H1 (cell line): ENCODE measurements around the gene HERC3. TPM values are rescaled to one million over a fixed set of nuclear protein-coding genes. Genes with fewer than 3 reads are reported as not detected.

Experiments used
- CTCF ChIA-PET: fragments of 300-600 bp; sonication (Branson Sonifier 250); formaldehyde crosslinking; loops from one replicate; lab custom pipeline; 2021; ENCODE audit not compliant: partially characterized antibody; lab: Charles Lee
- POLR2A ChIA-PET: fragments of 300-600 bp; sonication (Branson Sonifier 250); formaldehyde crosslinking; loops from one replicate; lab custom pipeline; 2021; ENCODE audit warnings: inconsistent platforms; ENCODE audit not compliant: partially characterized antibody; lab: Charles Lee
- DNase-seq, 2 experiments: peaks; one replicate each; pipeline versions ENCODE4 v3.0.0 to v3.0.0-alpha.2; 2010 to 2022; ENCODE audit warnings: low spot score in 2 of 2, low read depth in 1 of 2, mixed read lengths in 1 of 2
- FAIRE-seq: peaks from 2 replicates; lab custom pipeline; 2011; peaks lifted over from hg19 to GRCh38; lab: Jason Lieb, UNC
- H2AFZ ChIP-seq: 2 replicates; pipeline ENCODE4 v1.8.1; 2012; ENCODE audit warnings: low read length, inconsistent platforms
- H2AK5ac ChIP-seq: 2 replicates; pipeline ENCODE4 v1.6.1; 2013; ENCODE audit warnings: low read depth, low read length
- H2BK120ac ChIP-seq: replicated peaks from 2 replicates; pipeline ENCODE3; 2013; ENCODE audit warnings: low read depth, low read length, inconsistent platforms
- H2BK12ac ChIP-seq: 2 replicates; pipeline ENCODE4 v1.6.1; 2013; ENCODE audit warnings: low read depth, low read length
- H2BK15ac ChIP-seq: 2 replicates; pipeline ENCODE4 v1.6.1; 2013; ENCODE audit warnings: low read length
- H2BK20ac ChIP-seq: 2 replicates; pipeline ENCODE4 v1.6.1; 2013; ENCODE audit warnings: low read length
- H2BK5ac ChIP-seq: 2 replicates; pipeline ENCODE4 v1.6.1; 2013; ENCODE audit warnings: low read depth, low read length
- H3K14ac ChIP-seq: 2 replicates; pipeline ENCODE4 v1.6.1; 2013; ENCODE audit warnings: inconsistent platforms; ENCODE audit not compliant: insufficient read length
- H3K18ac ChIP-seq: 2 replicates; pipeline ENCODE4 v1.6.1; 2013; ENCODE audit warnings: low read length; ENCODE audit errors: extremely low read depth
- H3K23ac ChIP-seq: 2 replicates; pipeline ENCODE4 v1.6.1; 2013; ENCODE audit warnings: inconsistent platforms; ENCODE audit not compliant: insufficient read length
- H3K23me2 ChIP-seq: 2 replicates; pipeline ENCODE4 v1.6.1; 2013; ENCODE audit warnings: low read depth, low read length
- H3K27ac ChIP-seq: 2 replicates; pipeline ENCODE4 v1.6.1; 2011; ENCODE audit warnings: low read depth, low read length, inconsistent platforms
- H3K27me3 ChIP-seq, 4 experiments: replicated peaks in 1 of 4; 1 replicate in 1 of 4; 2 replicates in 3 of 4; pipeline versions ENCODE4 v1.6.1 to v1.8.1; 2011 to 2013; ENCODE audit warnings: low read length in 3 of 4, mild to moderate bottlenecking in 3 of 4, inconsistent platforms in 2 of 4, mixed read lengths in 2 of 4, moderate library complexity in 1 of 4; ENCODE audit not compliant: control insufficient read depth in 3 of 4, insufficient read depth in 3 of 4; ENCODE audit errors: extremely low read depth in 1 of 4
- H3K36me3 ChIP-seq, 4 experiments: 2 replicates each; pipeline versions ENCODE4 v1.6.1 to v1.8.1; 2011 to 2013; ENCODE audit warnings: mild to moderate bottlenecking in 4 of 4, low read length in 3 of 4, moderate library complexity in 2 of 4, control low read depth in 1 of 4, inconsistent platforms in 1 of 4; ENCODE audit not compliant: insufficient read depth in 4 of 4, control insufficient read depth in 2 of 4
- H3K4ac ChIP-seq: replicated peaks from 2 replicates; pipeline ENCODE3; 2013; ENCODE audit warnings: low read length, low read depth, mixed read lengths, inconsistent platforms; ENCODE audit not compliant: insufficient read length
- H3K4me1 ChIP-seq, 4 experiments: replicated peaks in 1 of 4; 1 replicate in 1 of 4; 2 replicates in 3 of 4; pipeline versions ENCODE4 v1.6.1 to v1.8.1; 2011 to 2013; ENCODE audit warnings: low read length in 3 of 4, inconsistent platforms in 2 of 4, mixed read lengths in 1 of 4; ENCODE audit not compliant: insufficient read depth in 4 of 4, control insufficient read depth in 3 of 4
- H3K4me2 ChIP-seq, 2 experiments: 2 replicates each; pipeline versions ENCODE4 v1.6.1 to v1.8.1; 2011 to 2013; ENCODE audit warnings: low read depth in 2 of 2, low read length in 2 of 2, control low read depth in 1 of 2, inconsistent platforms in 1 of 2, mild to moderate bottlenecking in 1 of 2; ENCODE audit not compliant: insufficient read depth in 1 of 2
- H3K4me3 ChIP-seq, 4 experiments: fragments of 200-600, 300-600 bp in 1 of 4; sonication (generic), shearing (Covaris generic), sonication (Bioruptor Twin) in 1 of 4; 2 replicates each; pipeline versions ENCODE4 v1.5.1 to v1.8.1; 2011 to 2016; ENCODE audit warnings: low read length in 4 of 4, low read depth in 3 of 4, control low read depth in 2 of 4, inconsistent platforms in 2 of 4, mild to moderate bottlenecking in 2 of 4, mixed read lengths in 1 of 4, moderate library complexity in 1 of 4; ENCODE audit not compliant: insufficient read depth in 2 of 4; ENCODE audit errors: extremely low read depth in 1 of 4
- H3K56ac ChIP-seq: replicated peaks from 2 replicates; pipeline ENCODE3; 2013; ENCODE audit warnings: low read depth, mild to moderate bottlenecking, mixed read lengths, low read length, inconsistent platforms; ENCODE audit not compliant: insufficient read length
- H3K79me1 ChIP-seq: 2 replicates; pipeline ENCODE4 v1.6.1; 2013; ENCODE audit warnings: low read depth, low read length, control low read depth
- H3K79me2 ChIP-seq, 2 experiments: 2 replicates each; pipeline versions ENCODE4 v1.6.1 to v1.8.1; 2012 to 2013; ENCODE audit warnings: low read length in 2 of 2, mild to moderate bottlenecking in 2 of 2, inconsistent platforms in 1 of 2; ENCODE audit not compliant: insufficient read depth in 2 of 2, control insufficient read depth in 1 of 2
- H3K9ac ChIP-seq, 4 experiments: replicated peaks in 1 of 4; 1 replicate in 1 of 4; 2 replicates in 3 of 4; pipeline versions ENCODE4 v1.6.1 to v1.8.1; 2011 to 2013; ENCODE audit warnings: low read depth in 3 of 4, low read length in 3 of 4, control low read depth in 2 of 4, mild to moderate bottlenecking in 2 of 4, moderate library complexity in 2 of 4, inconsistent platforms in 1 of 4; ENCODE audit errors: extremely low read depth in 1 of 4
- H3K9me3 ChIP-seq, 2 experiments: 2 replicates each; pipeline versions ENCODE4 v1.6.1 to v1.8.1; 2012 to 2013; ENCODE audit warnings: mild to moderate bottlenecking in 2 of 2, moderate library complexity in 2 of 2, control low read depth in 1 of 2, inconsistent platforms in 1 of 2, low read depth in 1 of 2, low read length in 1 of 2, mixed read lengths in 1 of 2; ENCODE audit not compliant: insufficient read depth in 2 of 2
- H4K20me1 ChIP-seq, 2 experiments: replicated peaks in 1 of 2; 2 replicates each; pipeline versions ENCODE3 to v1.8.1; 2011 to 2013; ENCODE audit warnings: inconsistent platforms in 2 of 2, low read length in 2 of 2, mild to moderate bottlenecking in 1 of 2; ENCODE audit not compliant: insufficient read depth in 2 of 2, control insufficient read depth in 1 of 2
- H4K5ac ChIP-seq: 2 replicates; pipeline ENCODE4 v1.6.1; 2013; ENCODE audit warnings: low read length, low read depth, mixed read lengths, inconsistent platforms; ENCODE audit not compliant: insufficient read length
- H4K8ac ChIP-seq: 2 replicates; pipeline ENCODE4 v1.8.0; 2013; ENCODE audit warnings: mild to moderate bottlenecking, moderate library complexity, low read length, inconsistent platforms; ENCODE audit not compliant: insufficient read depth; ENCODE audit errors: extremely low read depth
- H4K91ac ChIP-seq: replicated peaks from 2 replicates; pipeline ENCODE3; 2013; ENCODE audit warnings: low read length, mixed read lengths, inconsistent platforms; ENCODE audit not compliant: insufficient read length
- CEBPB ChIP-seq: IDR thresholded peaks from 2 replicates; pipeline ENCODE4 v1.6.1; 2012; ENCODE audit warnings: low read depth, low read length
- MAFK ChIP-seq: IDR thresholded peaks from 2 replicates; pipeline ENCODE4 v1.6.1; 2012; ENCODE audit warnings: low read depth, mild to moderate bottlenecking, improper control_type of control experiment, low read length
- PHF8 ChIP-seq: fragments of 200-600 bp; sonication (generic); conservative IDR thresholded peaks from 2 replicates; pipeline ENCODE4 v1.7.1; 2012; ENCODE audit warnings: low read depth, mild to moderate bottlenecking, inconsistent platforms, low read length, moderate library complexity
- RAD21 ChIP-seq, 2 experiments: IDR thresholded peaks in 1 of 2; conservative IDR thresholded peaks in 1 of 2; 2 replicates each; pipeline ENCODE4 v1.6.1; 2011; ENCODE audit warnings: low read depth in 2 of 2, low read length in 2 of 2, improper control_type of control experiment in 1 of 2, inconsistent platforms in 1 of 2, mild to moderate bottlenecking in 1 of 2, moderate library complexity in 1 of 2
- RBBP5 ChIP-seq: IDR thresholded peaks from 2 replicates; pipeline ENCODE4 v1.7.1; 2012; ENCODE audit warnings: low read depth, mild to moderate bottlenecking, inconsistent platforms, low read length, moderate library complexity, borderline replicate concordance
- SP1 ChIP-seq: IDR thresholded peaks from 2 replicates; pipeline ENCODE4 v1.6.1; 2011; ENCODE audit warnings: low read depth, low read length
- SP4 ChIP-seq: IDR thresholded peaks from 2 replicates; pipeline ENCODE4 v1.6.1; 2012; ENCODE audit warnings: low read length, inconsistent platforms
- ZNF274 ChIP-seq: IDR thresholded peaks from 2 replicates; pipeline ENCODE4 v1.7.0; 2012; ENCODE audit warnings: low read length, borderline replicate concordance; ENCODE audit errors: extremely low read depth
- WGBS, 2 experiments: shearing (Covaris generic) in 1 of 2; methylation state at CpG; one replicate each; pipeline versions ENCODE4 v1.1.6 to v1.1.7; 2013 to 2015; ENCODE audit warnings: low lambda C conversion rate in 2 of 2, mixed read lengths in 2 of 2, inconsistent platforms in 1 of 2, low coverage in 1 of 2, missing lambda C conversion rate in 1 of 2; ENCODE audit not compliant: insufficient replicate concordance in 2 of 2, insufficient coverage in 1 of 2, insufficient read length in 1 of 2; ENCODE audit errors: extremely low coverage in 1 of 2, missing lambda C conversion rate in 1 of 2; 5-methylcytosine and 5-hydroxymethylcytosine counted together
- polyA plus RNA-seq, 7 experiments: library from polyadenylated mRNA; depleted of rRNA in 3 of 7; stranded (reverse) in 5 of 7; unstranded in 2 of 7; fragments of >200 nt in 5 of 7; fragments of 200-250 nt in 2 of 7; gene quantifications; 1 replicate in 5 of 7; 2 replicates in 1 of 7; 4 replicates in 1 of 7; pipeline versions ENCODE4 v1.2.1 to v1.2.3, GENCODE V29; 2011 to 2013; ENCODE audit warnings: missing spikeins in 2 of 7, mixed read lengths in 2 of 7
- total RNA-seq: library from RNA; stranded (reverse); fragmentation: NEBNext Ultra II Directional; extraction: Animal tissue kit (Norgen Biotek cat#: 25700); gene quantifications from 2 replicates; pipeline ENCODE4 v1.2.1, GENCODE V29; 2021

The HERC3 gene
- total and polyA plus RNA-seq, 2 of the 8 experiments (the other 6 are each of a cell fraction or from before 2014, with no cell fraction given): 1.4 to 5.7 TPM

- no peak overlapping the region for H2BK20ac ChIP-seq
- CTCF ChIA-PET: interaction anchor here (0.6 to 1.6 kb wide), 3 partner anchors 16 to 151 kb away, joined by 3 to 4 read pairs (median 3); no protein-coding TSS in a partner anchor
- TF ChIP-seq ZNF274 (no peak), PHF8 (no peak), SP4 (no peak), MAFK (peak; percentile 56), CEBPB (no peak), SP1 (no peak), RBBP5 (no peak), RAD21 (IDR thresholded peaks at IDR 0.05 in 1 of 2, conservative IDR thresholded peaks at IDR 0.05 in 1 of 2; ENCODE audit: low read depth in 2 of 2, low read length in 2 of 2) (no peak)
Observed at GRCh38 chr4:88690355-88690754, 98.1 kb downstream of the HERC3 start.

More at GRCh38 chr4:88690355-88690754, 98.1 kb downstream of the HERC3 start:
- no peak overlapping the region for H3K14ac ChIP-seq
- H4K8ac ChIP-seq: no peak overlapping the region
- DNase-seq (no peak), FAIRE-seq (no peak)
- 93% methylated on average over 3 of the region's 3 CpGs; no CpG with 5 or more reads in 1 of the 2 experiments for WGBS, 2 experiments
- no peak overlapping the region for H3K9ac ChIP-seq
- no peak overlapping the region; the same call in 1 of the 2 replicates for H2BK5ac ChIP-seq
- H3K4me1 ChIP-seq: no peaks in the 10 kb centered on the region
- H2AFZ ChIP-seq: no peak overlapping the region
- H2AK5ac ChIP-seq: no peak overlapping the region
- H3K18ac ChIP-seq: no peak overlapping the region
- H3K79me2 ChIP-seq: no peaks in the 10 kb centered on the region
- H4K5ac ChIP-seq: no peak overlapping the region
- H4K20me1 ChIP-seq: no peaks in the 10 kb centered on the region
- H2BK120ac ChIP-seq: no peak overlapping the region
- H4K91ac ChIP-seq: no peak overlapping the region
- no peak overlapping the region for H2BK15ac ChIP-seq
- H3K23me2 ChIP-seq: no peaks in the 10 kb centered on the region
- no peaks in the 10 kb centered on the region for H3K27me3 ChIP-seq
- H3K23ac ChIP-seq: no peak overlapping the region
- no peak overlapping the region for H2BK12ac ChIP-seq
- no peak overlapping the region for H3K27ac ChIP-seq
- no peak overlapping the region for H3K4me3 ChIP-seq
- no peaks in the 10 kb centered on the region for H3K9me3 ChIP-seq
- no peaks in the 10 kb centered on the region for H3K79me1 ChIP-seq
- H3K36me3 ChIP-seq: no peaks in the 10 kb centered on the region
- POLR2A ChIA-PET: no interaction called here
- no peak overlapping the region for H3K56ac ChIP-seq
- H3K4me2 ChIP-seq: no peak overlapping the region
- H3K4ac ChIP-seq: no peak overlapping the region
